ENCODE data around the gene C3orf33. TPM values are rescaled to one million over a fixed set of nuclear protein-coding genes. Genes with fewer than 3 reads are reported as not detected.

Gene C3orf33
- total and polyA plus RNA-seq, 4 donors: 1.2 to 2.4 (median 1.7) TPM

GRCh38 chr3:155741603-155742002 is 64.5 kb downstream of the C3orf33 start:
- Histone ChIP-seq H3K9ac (ENCODE audit: low read depth in 1 of 2, low read length in 2 of 2) (no peak overlapping the region), H3K27me3 (ENCODE audit: control insufficient read depth in 4 of 4, insufficient read depth in 4 of 4, low read length in 3 of 4) (no peaks in the 10 kb centered on the region), H3K4me3 (ENCODE audit: low read depth in 1 of 3, low read length in 3 of 3) (no peak overlapping the region), H3K9me3 (ENCODE audit: control insufficient read depth in 4 of 4, low read length in 3 of 4) (no peaks in the 10 kb centered on the region), H3K4me1 (ENCODE audit: control insufficient read depth in 4 of 4, insufficient read depth in 4 of 4, low read length in 3 of 4) (peaks cover 3 to 22% (median 13%) of the 10 kb centered on the region in 4 donors), H3K27ac (ENCODE audit: low read depth in 1 of 2, low read length in 2 of 2) (no peak overlapping the region), H3K36me3 (ENCODE audit: control insufficient read depth in 4 of 4, insufficient read depth in 3 of 4, low read depth in 1 of 4, low read length in 3 of 4) (no peaks in the 10 kb centered on the region)
- TF ChIP-seq HNF4G (IDR thresholded peaks at IDR 0.05): no peak
- no peak for TF ChIP-seq HNF4A (conservative IDR thresholded peaks at IDR 0.05)
- TF ChIP-seq RXRA (IDR thresholded peaks at IDR 0.05): no peak
- TF ChIP-seq CTCF (IDR thresholded peaks at IDR 0.05; ENCODE audit: low read depth, low read length, missing input control): no peak
- TF ChIP-seq REST (IDR thresholded peaks at IDR 0.05): no peak
- TF ChIP-seq RAD21 (IDR thresholded peaks at IDR 0.05): no peak
- TF ChIP-seq TAF1 (conservative IDR thresholded peaks at IDR 0.05): no peak
- DNase-seq (ENCODE audit: low spot score): no peak

- Histone ChIP-seq H3K27ac (ENCODE audit: low read depth in 1 of 2, low read length in 2 of 2) (no peak overlapping the region), H3K4me3 (ENCODE audit: low read depth in 1 of 3, low read length in 3 of 3) (no peak overlapping the region), H3K36me3 (ENCODE audit: control insufficient read depth in 4 of 4, insufficient read depth in 3 of 4, low read depth in 1 of 4, low read length in 3 of 4) (no peaks in the 10 kb centered on the region), H3K4me1 (ENCODE audit: control insufficient read depth in 4 of 4, insufficient read depth in 4 of 4, low read length in 3 of 4) (peaks cover 3 to 22% (median 13%) of the 10 kb centered on the region in 4 donors), H3K27me3 (ENCODE audit: control insufficient read depth in 4 of 4, insufficient read depth in 4 of 4, low read length in 3 of 4) (no peaks in the 10 kb centered on the region), H3K9me3 (ENCODE audit: control insufficient read depth in 4 of 4, low read length in 3 of 4) (no peaks in the 10 kb centered on the region), H3K9ac (ENCODE audit: low read depth in 1 of 2, low read length in 2 of 2) (no peak overlapping the region)
- no peak for DNase-seq (ENCODE audit: low spot score)
- TF ChIP-seq YY1 (IDR thresholded peaks at IDR 0.05) (no peak), ZBTB33 (IDR thresholded peaks at IDR 0.05) (no peak), SP1 (IDR thresholded peaks at IDR 0.05) (no peak), CTCF (IDR thresholded peaks at IDR 0.05; ENCODE audit: low read depth, low read length, missing input control) (no peak), HNF4G (IDR thresholded peaks at IDR 0.05) (no peak), REST (IDR thresholded peaks at IDR 0.05) (no peak), JUND (IDR thresholded peaks at IDR 0.05) (no peak), NR2F2 (IDR thresholded peaks at IDR 0.05) (no peak), FOXA1 (IDR thresholded peaks at IDR 0.05) (no peak), ATF3 (IDR thresholded peaks at IDR 0.05) (no peak), RAD21 (IDR thresholded peaks at IDR 0.05) (no peak), TAF1 (conservative IDR thresholded peaks at IDR 0.05) (no peak), MAX (IDR thresholded peaks at IDR 0.05) (no peak), HNF4A (conservative IDR thresholded peaks at IDR 0.05) (no peak), FOXA2 (IDR thresholded peaks at IDR 0.05) (no peak), RXRA (IDR thresholded peaks at IDR 0.05) (no peak), EGR1 (IDR thresholded peaks at IDR 0.05; ENCODE audit: low read depth in 2 of 2) (no peak), GABPA (IDR thresholded peaks at IDR 0.05 in 1 of 2, conservative IDR thresholded peaks at IDR 0.05 in 1 of 2) (no peak)
- 84% methylated on average over 3 of the region's 3 CpGs for WGBS
These were observed 65.0 kb downstream of the C3orf33 start for GRCh38 chr3:155741101-155741500.

All from liver (tissue), 9 donors.